ENCODE measurements around the gene NPHP4.

NPHP4 gene

DNA sequence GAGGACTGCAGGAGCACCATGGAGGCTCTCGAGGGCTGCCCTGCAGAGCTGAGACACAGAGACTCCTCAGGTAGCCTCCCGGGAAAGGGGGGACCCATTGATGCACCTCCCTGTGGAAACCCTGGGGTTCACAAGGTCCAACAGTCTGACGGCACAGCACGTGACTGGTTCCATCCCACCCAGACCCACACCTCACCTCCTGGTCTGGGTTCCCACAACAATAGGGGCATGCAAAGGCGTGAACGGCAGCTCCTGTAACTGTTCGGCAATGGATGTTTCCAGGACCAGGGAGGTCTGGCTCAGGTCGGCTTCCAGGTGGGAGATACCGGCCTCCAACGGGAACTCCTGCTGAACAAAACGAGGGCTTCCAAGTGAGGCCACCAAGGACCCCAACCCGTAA lies 86.8 kb downstream of the NPHP4 start:
- no peak for TF ChIP-seq GLIS3 (CRISPR knock-in tag; IDR thresholded peaks at IDR 0.05)
- no peak for TF ChIP-seq ZNF8 (CRISPR knock-in tag; IDR thresholded peaks at IDR 0.05)
- no peak for TF ChIP-seq ZFP3 (CRISPR knock-in tag; IDR thresholded peaks at IDR 0.05)
- TF ChIP-seq ZNF565 (CRISPR knock-in tag; conservative IDR thresholded peaks at IDR 0.05; ENCODE audit: low read depth) = no peak
- no peak for TF ChIP-seq ARNTL (CRISPR knock-in tag; IDR thresholded peaks at IDR 0.05; ENCODE audit: borderline replicate concordance, low read depth)
- TF ChIP-seq ZC3H10 (CRISPR knock-in tag; IDR thresholded peaks at IDR 0.05) = no peak
- TF ChIP-seq ZFP30 (CRISPR knock-in tag; IDR thresholded peaks at IDR 0.05) = no peak
- TF ChIP-seq, protein P1, sequence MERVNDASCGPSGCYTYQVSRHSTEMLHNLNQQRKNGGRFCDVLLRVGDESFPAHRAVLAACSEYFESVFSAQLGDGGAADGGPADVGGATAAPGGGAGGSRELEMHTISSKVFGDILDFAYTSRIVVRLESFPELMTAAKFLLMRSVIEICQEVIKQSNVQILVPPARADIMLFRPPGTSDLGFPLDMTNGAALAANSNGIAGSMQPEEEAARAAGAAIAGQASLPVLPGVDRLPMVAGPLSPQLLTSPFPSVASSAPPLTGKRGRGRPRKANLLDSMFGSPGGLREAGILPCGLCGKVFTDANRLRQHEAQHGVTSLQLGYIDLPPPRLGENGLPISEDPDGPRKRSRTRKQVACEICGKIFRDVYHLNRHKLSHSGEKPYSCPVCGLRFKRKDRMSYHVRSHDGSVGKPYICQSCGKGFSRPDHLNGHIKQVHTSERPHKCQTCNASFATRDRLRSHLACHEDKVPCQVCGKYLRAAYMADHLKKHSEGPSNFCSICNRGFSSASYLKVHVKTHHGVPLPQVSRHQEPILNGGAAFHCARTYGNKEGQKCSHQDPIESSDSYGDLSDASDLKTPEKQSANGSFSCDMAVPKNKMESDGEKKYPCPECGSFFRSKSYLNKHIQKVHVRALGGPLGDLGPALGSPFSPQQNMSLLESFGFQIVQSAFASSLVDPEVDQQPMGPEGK (CRISPR knock-in tag; IDR thresholded peaks at IDR 0.05; ENCODE audit: borderline replicate concordance) = no peak
- TF ChIP-seq, protein P2, sequence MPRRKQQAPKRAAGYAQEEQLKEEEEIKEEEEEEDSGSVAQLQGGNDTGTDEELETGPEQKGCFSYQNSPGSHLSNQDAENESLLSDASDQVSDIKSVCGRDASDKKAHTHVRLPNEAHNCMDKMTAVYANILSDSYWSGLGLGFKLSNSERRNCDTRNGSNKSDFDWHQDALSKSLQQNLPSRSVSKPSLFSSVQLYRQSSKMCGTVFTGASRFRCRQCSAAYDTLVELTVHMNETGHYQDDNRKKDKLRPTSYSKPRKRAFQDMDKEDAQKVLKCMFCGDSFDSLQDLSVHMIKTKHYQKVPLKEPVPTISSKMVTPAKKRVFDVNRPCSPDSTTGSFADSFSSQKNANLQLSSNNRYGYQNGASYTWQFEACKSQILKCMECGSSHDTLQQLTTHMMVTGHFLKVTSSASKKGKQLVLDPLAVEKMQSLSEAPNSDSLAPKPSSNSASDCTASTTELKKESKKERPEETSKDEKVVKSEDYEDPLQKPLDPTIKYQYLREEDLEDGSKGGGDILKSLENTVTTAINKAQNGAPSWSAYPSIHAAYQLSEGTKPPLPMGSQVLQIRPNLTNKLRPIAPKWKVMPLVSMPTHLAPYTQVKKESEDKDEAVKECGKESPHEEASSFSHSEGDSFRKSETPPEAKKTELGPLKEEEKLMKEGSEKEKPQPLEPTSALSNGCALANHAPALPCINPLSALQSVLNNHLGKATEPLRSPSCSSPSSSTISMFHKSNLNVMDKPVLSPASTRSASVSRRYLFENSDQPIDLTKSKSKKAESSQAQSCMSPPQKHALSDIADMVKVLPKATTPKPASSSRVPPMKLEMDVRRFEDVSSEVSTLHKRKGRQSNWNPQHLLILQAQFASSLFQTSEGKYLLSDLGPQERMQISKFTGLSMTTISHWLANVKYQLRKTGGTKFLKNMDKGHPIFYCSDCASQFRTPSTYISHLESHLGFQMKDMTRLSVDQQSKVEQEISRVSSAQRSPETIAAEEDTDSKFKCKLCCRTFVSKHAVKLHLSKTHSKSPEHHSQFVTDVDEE (CRISPR knock-in tag; IDR thresholded peaks at IDR 0.05) = no peak
- no peak for TF ChIP-seq SNAI2 (CRISPR knock-in tag; IDR thresholded peaks at IDR 0.05)
- no peak for TF ChIP-seq TCF4 (CRISPR knock-in tag; IDR thresholded peaks at IDR 0.05; ENCODE audit: borderline replicate concordance)
- TF ChIP-seq, protein P3, sequence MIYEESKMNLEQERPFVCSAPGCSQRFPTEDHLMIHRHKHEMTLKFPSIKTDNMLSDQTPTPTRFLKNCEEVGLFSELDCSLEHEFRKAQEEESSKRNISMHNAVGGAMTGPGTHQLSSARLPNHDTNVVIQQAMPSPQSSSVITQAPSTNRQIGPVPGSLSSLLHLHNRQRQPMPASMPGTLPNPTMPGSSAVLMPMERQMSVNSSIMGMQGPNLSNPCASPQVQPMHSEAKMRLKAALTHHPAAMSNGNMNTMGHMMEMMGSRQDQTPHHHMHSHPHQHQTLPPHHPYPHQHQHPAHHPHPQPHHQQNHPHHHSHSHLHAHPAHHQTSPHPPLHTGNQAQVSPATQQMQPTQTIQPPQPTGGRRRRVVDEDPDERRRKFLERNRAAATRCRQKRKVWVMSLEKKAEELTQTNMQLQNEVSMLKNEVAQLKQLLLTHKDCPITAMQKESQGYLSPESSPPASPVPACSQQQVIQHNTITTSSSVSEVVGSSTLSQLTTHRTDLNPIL (CRISPR knock-in tag; IDR thresholded peaks at IDR 0.05; ENCODE audit: low read depth) = no peak
- TF ChIP-seq BACH2 (CRISPR knock-in tag; IDR thresholded peaks at IDR 0.05; ENCODE audit: borderline replicate concordance) = no peak
- TF ChIP-seq RARB (CRISPR knock-in tag; IDR thresholded peaks at IDR 0.05) = no peak
- TF ChIP-seq ESRRG (CRISPR knock-in tag; IDR thresholded peaks at IDR 0.05) = no peak
- TF ChIP-seq ZNF70 (CRISPR knock-in tag; IDR thresholded peaks at IDR 0.05) = no peak
- no peak for TF ChIP-seq PPARA (CRISPR knock-in tag; IDR thresholded peaks at IDR 0.05; ENCODE audit: borderline replicate concordance)
- TF ChIP-seq, protein P4, sequence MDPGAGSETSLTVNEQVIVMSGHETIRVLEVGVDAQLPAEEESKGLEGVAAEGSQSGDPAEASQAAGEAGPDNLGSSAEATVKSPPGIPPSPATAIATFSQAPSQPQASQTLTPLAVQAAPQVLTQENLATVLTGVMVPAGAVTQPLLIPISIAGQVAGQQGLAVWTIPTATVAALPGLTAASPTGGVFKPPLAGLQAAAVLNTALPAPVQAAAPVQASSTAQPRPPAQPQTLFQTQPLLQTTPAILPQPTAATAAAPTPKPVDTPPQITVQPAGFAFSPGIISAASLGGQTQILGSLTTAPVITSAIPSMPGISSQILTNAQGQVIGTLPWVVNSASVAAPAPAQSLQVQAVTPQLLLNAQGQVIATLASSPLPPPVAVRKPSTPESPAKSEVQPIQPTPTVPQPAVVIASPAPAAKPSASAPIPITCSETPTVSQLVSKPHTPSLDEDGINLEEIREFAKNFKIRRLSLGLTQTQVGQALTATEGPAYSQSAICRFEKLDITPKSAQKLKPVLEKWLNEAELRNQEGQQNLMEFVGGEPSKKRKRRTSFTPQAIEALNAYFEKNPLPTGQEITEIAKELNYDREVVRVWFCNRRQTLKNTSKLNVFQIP (CRISPR knock-in tag; IDR thresholded peaks at IDR 0.05; ENCODE audit: borderline replicate concordance, low read depth) = no peak
- no peak for ATAC-seq

DNA sequence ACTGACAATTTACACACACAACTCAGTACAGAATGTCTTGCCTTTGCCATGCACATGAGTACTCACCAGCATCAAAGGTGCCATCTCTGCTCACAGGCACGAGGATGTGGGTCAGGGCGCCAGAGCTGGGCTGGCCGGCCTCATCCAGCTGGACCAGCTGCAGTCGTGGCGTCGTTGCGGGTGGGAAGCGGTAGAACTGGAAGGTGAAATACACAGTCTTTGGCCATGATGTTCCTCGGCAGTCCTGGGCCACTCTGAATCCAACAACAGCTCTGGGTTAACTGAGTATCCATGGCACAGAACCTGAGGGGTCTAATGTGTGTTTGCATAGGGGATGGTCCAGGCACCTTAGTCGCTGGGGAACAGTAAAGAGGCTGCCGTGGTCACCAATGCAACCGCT lies 87.7 kb downstream of the NPHP4 start:
- TF ChIP-seq, protein P4 (CRISPR knock-in tag; IDR thresholded peaks at IDR 0.05; ENCODE audit: borderline replicate concordance, low read depth) = no peak
- TF ChIP-seq, protein P2 (CRISPR knock-in tag; IDR thresholded peaks at IDR 0.05) = no peak
- TF ChIP-seq, protein P3 (CRISPR knock-in tag; IDR thresholded peaks at IDR 0.05; ENCODE audit: low read depth) = no peak
- TF ChIP-seq SNAI2 (CRISPR knock-in tag; IDR thresholded peaks at IDR 0.05) (no peak), TOX (CRISPR knock-in tag; IDR thresholded peaks at IDR 0.05; ENCODE audit: borderline replicate concordance) (no peak), OSR1 (CRISPR knock-in tag; IDR thresholded peaks at IDR 0.05) (no peak), ZNF70 (CRISPR knock-in tag; IDR thresholded peaks at IDR 0.05) (no peak), GLIS3 (CRISPR knock-in tag; IDR thresholded peaks at IDR 0.05) (no peak), ZFP30 (CRISPR knock-in tag; IDR thresholded peaks at IDR 0.05) (no peak)
- TF ChIP-seq, protein P5, sequence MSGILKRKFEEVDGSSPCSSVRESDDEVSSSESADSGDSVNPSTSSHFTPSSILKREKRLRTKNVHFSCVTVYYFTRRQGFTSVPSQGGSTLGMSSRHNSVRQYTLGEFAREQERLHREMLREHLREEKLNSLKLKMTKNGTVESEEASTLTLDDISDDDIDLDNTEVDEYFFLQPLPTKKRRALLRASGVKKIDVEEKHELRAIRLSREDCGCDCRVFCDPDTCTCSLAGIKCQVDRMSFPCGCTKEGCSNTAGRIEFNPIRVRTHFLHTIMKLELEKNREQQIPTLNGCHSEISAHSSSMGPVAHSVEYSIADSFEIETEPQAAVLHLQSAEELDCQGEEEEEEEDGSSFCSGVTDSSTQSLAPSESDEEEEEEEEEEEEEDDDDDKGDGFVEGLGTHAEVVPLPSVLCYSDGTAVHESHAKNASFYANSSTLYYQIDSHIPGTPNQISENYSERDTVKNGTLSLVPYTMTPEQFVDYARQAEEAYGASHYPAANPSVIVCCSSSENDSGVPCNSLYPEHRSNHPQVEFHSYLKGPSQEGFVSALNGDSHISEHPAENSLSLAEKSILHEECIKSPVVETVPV (CRISPR knock-in tag; IDR thresholded peaks at IDR 0.05) = no peak
- TF ChIP-seq, protein P1 (CRISPR knock-in tag; IDR thresholded peaks at IDR 0.05; ENCODE audit: borderline replicate concordance) = no peak
- ATAC-seq = no peak
